Left ventricle myocardium inferior (tissue), 1 donor: ENCODE data around the gene OR2W1. TPM values are rescaled to one million over a fixed set of nuclear protein-coding genes. Genes with fewer than 3 reads are reported as not detected.

Experiments used
- DNase-seq: peaks from one replicate; pipeline ENCODE4 v3.0.0-alpha.2; 2020
- H3K27ac ChIP-seq: fragments of 200-600 bp; replicated peaks from 2 replicates; pipeline ENCODE4 v1.8.0; 2021
- H3K27me3 ChIP-seq: fragments of 200-600 bp; 2 replicates; pipeline ENCODE4 v1.8.0; 2021; ENCODE audit warnings: low read depth
- H3K36me3 ChIP-seq: fragments of 200-600 bp; 2 replicates; pipeline ENCODE4 v1.8.0; 2021
- H3K4me1 ChIP-seq: fragments of 200-600 bp; 2 replicates; pipeline ENCODE4 v1.8.0; 2021
- H3K4me3 ChIP-seq: fragments of 200-600 bp; 2 replicates; pipeline ENCODE4 v1.8.0; 2021; ENCODE audit warnings: mild to moderate bottlenecking, moderate library complexity
- H3K9me3 ChIP-seq: fragments of 200-600 bp; replicated peaks from 2 replicates; pipeline ENCODE4 v1.8.0; 2021
- CTCF ChIP-seq: fragments of 200-600 bp; IDR thresholded peaks from 2 replicates; pipeline ENCODE4 v1.8.0; 2021; ENCODE audit warnings: antibody characterized with exemption, mild to moderate bottlenecking, borderline replicate concordance
- intact Hi-C: fragments of 100-400 bp; cut with micrococcal nuclease; formaldehyde crosslinking; loops from one replicate; pipeline ENCODE4 v1.11.0; 2022
- total RNA-seq: library from RNA; stranded (reverse); fragmentation: NEBNext Ultra II Directional; extraction: Animal tissue kit (Norgen Biotek cat#: 25700); gene quantifications from one replicate; pipeline ENCODE4 v1.2.1, GENCODE V29; 2021
- donor health status: DM: no; HTN: yes; CAD: no; lungs with severe emphysema.

Gene OR2W1
- total RNA-seq, 1 donor from 2014 or later = not detected

- intact Hi-C loops = no loop called here
- no peak for DNase-seq
- no peak for TF ChIP-seq CTCF
- Histone ChIP-seq H3K27me3 (peaks cover 78% of the 10 kb centered on the region), H3K4me1 (no peaks in the 10 kb centered on the region), H3K27ac (no peak overlapping the region), H3K4me3 (no peak overlapping the region), H3K36me3 (no peaks in the 10 kb centered on the region), H3K9me3 (peaks cover 5% of the 10 kb centered on the region)
Measured at GRCh38 chr6:29025927-29026585, 18.9 kb downstream of the OR2W1 start.

GRCh38 chr6:29021434-29021833 is 23.5 kb downstream of the OR2W1 start:
- TF ChIP-seq CTCF = no peak
- peaks cover 75% of the 10 kb centered on the region for H3K27me3 ChIP-seq

GRCh38 chr6:29019629-29020028 is 25.3 kb downstream of the OR2W1 start:
- DNase-seq = no peak
- H3K36me3 ChIP-seq = no peaks in the 10 kb centered on the region
- peaks cover 5% of the 10 kb centered on the region for H3K9me3 ChIP-seq
- H3K4me3 ChIP-seq = no peak overlapping the region
- no peak for TF ChIP-seq CTCF
- intact Hi-C loops = loop anchor here (5.0 kb wide), 1 partner anchor 332 kb away; no protein-coding TSS in a partner anchor
- H3K27me3 ChIP-seq = peaks cover 77% of the 10 kb centered on the region
- peaks cover 10% of the 10 kb centered on the region for H3K4me1 ChIP-seq
- H3K27ac ChIP-seq = no peak overlapping the region

More at GRCh38 chr6:29021434-29021833, 23.5 kb downstream of the OR2W1 start:
- intact Hi-C loops = no loop called here
- no peak overlapping the region for H3K4me3 ChIP-seq
- DNase-seq = no peak
- H3K4me1 ChIP-seq = peaks cover 6% of the 10 kb centered on the region
- no peak overlapping the region for H3K27ac ChIP-seq
- H3K36me3 ChIP-seq = no peaks in the 10 kb centered on the region
- H3K9me3 ChIP-seq = peaks cover 5% of the 10 kb centered on the region

GRCh38 chr6:29017428-29017802 is 27.6 kb downstream of the OR2W1 start:
- Histone ChIP-seq H3K27me3 (peaks cover 77% of the 10 kb centered on the region), H3K36me3 (no peaks in the 10 kb centered on the region), H3K4me1 (peaks cover 10% of the 10 kb centered on the region), H3K4me3 (no peak overlapping the region), H3K9me3 (peaks cover 5% of the 10 kb centered on the region), H3K27ac (no peak overlapping the region)
- TF ChIP-seq CTCF = no peak
- DNase-seq = no peak
- intact Hi-C loops = loop anchor here (2.0 to 5.0 kb wide), 2 partner anchors 181 to 330 kb away; no protein-coding TSS in a partner anchor

GRCh38 chr6:29016559-29017427 is 28.2 kb downstream of the OR2W1 start:
- TF ChIP-seq CTCF = peak; percentile 86
- peak overlapping the region; percentile 69 for H3K4me3 ChIP-seq
- H3K9me3 ChIP-seq = peaks cover 5% of the 10 kb centered on the region
- peak; percentile 63 for DNase-seq
- H3K36me3 ChIP-seq = no peaks in the 10 kb centered on the region
- intact Hi-C loops = loop anchor here (2.0 to 5.0 kb wide), 2 partner anchors 180 to 329 kb away; no protein-coding TSS in a partner anchor
- H3K4me1 ChIP-seq = peaks cover 10% of the 10 kb centered on the region
- peaks cover 77% of the 10 kb centered on the region for H3K27me3 ChIP-seq
- H3K27ac ChIP-seq = no peak overlapping the region
